GM19438 (cell line): ENCODE measurements around the gene S100Z.
"Not testable (repeated sequence)": the region's sequence is repeated elsewhere in the genome, so short reads cannot be mapped to it uniquely, and the experiment has no call there.

Source experiments
- ATAC-seq: cut with Tn5 transposase; IDR thresholded peaks from one replicate; pipeline ENCODE4 v1.9.1; 2021; ENCODE audit warnings: low read depth; ENCODE audit not compliant: unreplicated experiment

S100Z gene

GRCh38 chr5:76849419-76850291, at the start of gene S100Z:
TSS of gene S100Z (plus strand) at chr5:76850014. CDS start at chr5:76875360, 25,346 bp downstream.
- no peak for ATAC-seq

- ATAC-seq: no peak
These were observed 49.2 kb upstream of the S100Z start for GRCh38 chr5:76800579-76800978.

- ATAC-seq: no peak
These were observed 48.5 kb upstream of the S100Z start for GRCh38 chr5:76801159-76801802.

- no peak for ATAC-seq
These were observed 48.0 kb upstream of the S100Z start for GRCh38 chr5:76801803-76802195.

GRCh38 chr5:76804266-76804665, 45.5 kb upstream of the S100Z start:
- no peak for ATAC-seq

GRCh38 chr5:76805821-76806505, 43.9 kb upstream of the S100Z start:
- no peak for ATAC-seq

- ATAC-seq: no peak
These were observed 42.5 kb upstream of the S100Z start for GRCh38 chr5:76807296-76807695.

- ATAC-seq: no peak
These were observed 41.6 kb upstream of the S100Z start for GRCh38 chr5:76808141-76808691.

GRCh38 chr5:76809141-76809540, 40.7 kb upstream of the S100Z start:
- ATAC-seq: no peak

- ATAC-seq: no peak
These were observed 39.6 kb upstream of the S100Z start for GRCh38 chr5:76810236-76810635.

GRCh38 chr5:76811214-76811613, 38.6 kb upstream of the S100Z start:
- ATAC-seq: no peak

- ATAC-seq: not testable (repeated sequence)
These were observed 37.6 kb upstream of the S100Z start for GRCh38 chr5:76812209-76812608.

- no peak for ATAC-seq
These were observed 35.7 kb upstream of the S100Z start for GRCh38 chr5:76813982-76814562.

- no peak for ATAC-seq
These were observed 33.5 kb upstream of the S100Z start for GRCh38 chr5:76816110-76816831.

- no peak for ATAC-seq
These were observed 30.7 kb upstream of the S100Z start, which contains the start of gene F2RL1 for GRCh38 chr5:76818844-76819831. TSS of gene F2RL1 (plus strand) at chr5:76819030. CDS start at chr5:76819183, 153 bp downstream.

- ATAC-seq: no peak
These were observed 29.8 kb upstream of the S100Z start for GRCh38 chr5:76819851-76820525.

GRCh38 chr5:76820526-76820890, 29.3 kb upstream of the S100Z start:
- ATAC-seq: no peak

- no peak for ATAC-seq
These were observed 28.7 kb upstream of the S100Z start for GRCh38 chr5:76821136-76821535.
